Naive B cell (primary cell): Measurements from ENCODE around the gene CEMIP. TPM values are rescaled to one million over a fixed set of nuclear protein-coding genes. Genes with fewer than 3 reads are reported as not detected.

Experiments
- ATAC-seq, 2 donors: fragments of 150-1000 bp; cut with Tn5 transposase; 2 replicates each; pipeline ENCODE4 v1.10.0; 2021; ENCODE audit warnings: low read depth in 2 of 2, mild to moderate bottlenecking in 2 of 2, moderate library complexity in 2 of 2
- DNase-seq: peaks from one replicate; pipeline ENCODE4 v3.0.0; 2022
- H3K27ac Mint-ChIP-seq, 6 donors: one replicate each; pipeline ENCODE4 v1.8.0; 2020 to 2022; ENCODE audit warnings: mild to moderate bottlenecking in 6 of 6, mixed read lengths in 6 of 6, moderate library complexity in 5 of 6, inconsistent platforms in 2 of 6
- H3K27me3 Mint-ChIP-seq, 3 donors: one replicate each; pipeline ENCODE4 v1.8.0; 2021 to 2022; ENCODE audit warnings: mixed read lengths in 3 of 3, mild to moderate bottlenecking in 1 of 3
- H3K36me3 Mint-ChIP-seq, 2 donors: one replicate each; pipeline ENCODE4 v1.8.0; 2020 to 2022; ENCODE audit warnings: mixed read lengths in 2 of 2, inconsistent platforms in 1 of 2, mild to moderate bottlenecking in 1 of 2
- H3K4me1 Mint-ChIP-seq, 3 donors: one replicate each; pipeline ENCODE4 v1.8.0; 2020 to 2022; ENCODE audit warnings: mixed read lengths in 3 of 3, inconsistent platforms in 1 of 3, mild to moderate bottlenecking in 1 of 3, moderate library complexity in 1 of 3
- H3K4me3 Mint-ChIP-seq, 8 donors: one replicate each; pipeline ENCODE4 v1.8.0; 2020 to 2022; ENCODE audit warnings: mild to moderate bottlenecking in 8 of 8, mixed read lengths in 8 of 8, moderate library complexity in 8 of 8, inconsistent platforms in 2 of 8
- H3K9me3 Mint-ChIP-seq, 7 donors: one replicate each; pipeline ENCODE4 v1.8.0; 2020 to 2022; ENCODE audit warnings: mixed read lengths in 7 of 7, mild to moderate bottlenecking in 5 of 7, inconsistent platforms in 2 of 7, moderate library complexity in 1 of 7
- polyA plus RNA-seq, 6 donors: library from polyadenylated mRNA; unstranded; fragments of 300-500 nt; fragmentation: Illumina TruSeq; gene quantifications; one replicate each; pipeline ENCODE4 v1.2.3, GENCODE V29; 2021; ENCODE audit warnings: low read depth in 6 of 6

CEMIP gene
- polyA plus RNA-seq, 6 donors from 2014 or later = 0.03 to 0.12 (median 0.05) TPM; not detected in 3

DNA sequence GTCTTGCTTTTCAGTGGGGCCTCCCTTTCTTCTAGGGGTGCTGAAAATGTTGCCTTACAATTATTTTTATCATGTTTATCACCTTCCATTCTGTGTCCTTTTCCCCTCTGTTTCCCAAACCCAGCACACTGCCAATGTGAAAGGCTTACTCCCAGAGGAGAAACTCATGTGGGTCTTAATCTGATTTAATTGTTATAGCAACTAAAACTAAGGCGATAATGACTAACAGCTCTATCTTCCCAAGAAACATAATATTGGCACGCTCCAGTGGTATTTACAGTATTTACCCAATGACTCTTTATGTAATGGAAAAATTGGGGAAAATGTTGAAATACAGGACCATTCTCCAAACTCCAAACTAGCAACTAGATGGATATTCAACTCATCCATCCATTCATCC lies 152.0 kb downstream of the CEMIP start:
- Mint-ChIP-seq H3K4me1 (peaks cover 0 to 11% (median 0%) of the 10 kb centered on the region in 3 donors), H3K27me3 (no peaks in the 10 kb centered on the region), H3K36me3 (peaks cover 0 to 7% of the 10 kb centered on the region in 2 donors), H3K27ac (no peak overlapping the region), H3K4me3 (no peak overlapping the region), H3K9me3 (peaks cover 0 to 3% (median 0%) of the 10 kb centered on the region in 7 donors)
- ATAC-seq = no peak
- no peak for DNase-seq

DNA sequence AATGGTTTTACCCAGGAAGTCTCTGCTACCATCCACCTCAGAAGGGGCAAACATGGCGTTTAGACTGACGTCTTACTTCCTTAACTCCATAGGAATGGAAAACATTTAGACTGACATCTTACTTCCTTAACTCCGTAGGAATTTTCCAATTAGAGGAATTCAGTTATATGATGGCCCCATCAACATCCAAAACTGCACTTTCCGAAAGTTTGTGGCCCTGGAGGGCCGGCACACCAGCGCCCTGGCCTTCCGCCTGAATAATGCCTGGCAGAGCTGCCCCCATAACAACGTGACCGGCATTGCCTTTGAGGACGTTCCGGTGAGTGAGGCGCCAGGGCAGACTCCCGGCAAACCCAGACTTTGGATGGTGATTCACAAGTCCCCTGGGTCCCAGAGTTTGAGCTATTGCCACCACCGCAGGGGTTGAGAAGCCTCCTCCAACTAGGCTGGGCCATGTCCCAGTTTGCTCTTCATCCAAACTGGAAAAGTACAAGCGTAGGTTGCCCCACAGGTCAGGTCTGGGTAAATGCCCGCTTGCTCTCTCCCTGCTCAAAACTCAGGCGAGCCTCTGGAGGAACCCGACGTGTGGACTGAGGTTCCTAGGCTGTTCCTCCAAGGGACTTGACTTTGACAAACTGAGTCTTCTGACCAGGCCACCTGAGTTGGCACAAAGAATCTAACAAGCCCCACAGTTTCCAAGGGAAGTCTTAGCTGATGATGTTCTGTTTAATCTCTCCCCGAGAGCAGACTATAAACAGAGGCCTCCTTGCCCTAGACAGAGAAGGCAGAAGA lies 152.7 kb downstream of the CEMIP start:
- Mint-ChIP-seq H3K9me3 (peaks cover 0 to 3% (median 0%) of the 10 kb centered on the region in 7 donors), H3K4me1 (peaks cover 0 to 7% (median 0%) of the 10 kb centered on the region in 3 donors), H3K4me3 (no peak overlapping the region), H3K27me3 (no peaks in the 10 kb centered on the region), H3K27ac (no peak overlapping the region), H3K36me3 (peaks cover 7% of the 10 kb centered on the region in 2 donors)
- ATAC-seq (no peak), DNase-seq (no peak)

DNA sequence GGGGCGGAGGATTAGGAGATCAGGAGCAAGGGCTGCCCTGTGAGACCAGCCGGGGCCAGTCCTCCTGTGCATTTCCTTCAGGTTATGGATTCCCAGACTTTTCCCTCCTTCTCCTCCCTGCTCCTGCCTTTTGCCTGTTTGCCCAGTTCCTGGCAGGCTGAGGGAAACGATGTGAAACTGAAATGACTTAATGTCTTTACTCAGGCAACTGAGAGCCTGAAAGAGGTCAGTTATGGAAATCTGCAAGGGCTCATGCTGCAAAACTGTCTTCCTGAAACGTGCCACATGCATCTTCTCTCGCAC lies 153.3 kb downstream of the CEMIP start:
- no peak for DNase-seq
- Mint-ChIP-seq H3K4me1 (peaks cover 0 to 7% (median 0%) of the 10 kb centered on the region in 3 donors), H3K27ac (no peak overlapping the region), H3K9me3 (peaks cover 0 to 3% (median 0%) of the 10 kb centered on the region in 7 donors), H3K27me3 (no peaks in the 10 kb centered on the region), H3K36me3 (peaks cover 7 to 10% of the 10 kb centered on the region in 2 donors), H3K4me3 (peak overlapping the region in 1 of 8 donors; percentile 65)
- no peak for ATAC-seq

GRCh38 chr15:80932989-80933388 lies 153.8 kb downstream of the CEMIP start:
- Mint-ChIP-seq H3K27ac (no peak overlapping the region), H3K36me3 (peaks cover 7 to 12% of the 10 kb centered on the region in 2 donors), H3K9me3 (peaks cover 0 to 3% (median 0%) of the 10 kb centered on the region in 7 donors), H3K4me1 (peaks cover 0 to 7% (median 0%) of the 10 kb centered on the region in 3 donors), H3K4me3 (peak overlapping the region in 1 of 8 donors; percentile 65), H3K27me3 (no peaks in the 10 kb centered on the region)
- DNase-seq = no peak
- ATAC-seq = no peak

DNA sequence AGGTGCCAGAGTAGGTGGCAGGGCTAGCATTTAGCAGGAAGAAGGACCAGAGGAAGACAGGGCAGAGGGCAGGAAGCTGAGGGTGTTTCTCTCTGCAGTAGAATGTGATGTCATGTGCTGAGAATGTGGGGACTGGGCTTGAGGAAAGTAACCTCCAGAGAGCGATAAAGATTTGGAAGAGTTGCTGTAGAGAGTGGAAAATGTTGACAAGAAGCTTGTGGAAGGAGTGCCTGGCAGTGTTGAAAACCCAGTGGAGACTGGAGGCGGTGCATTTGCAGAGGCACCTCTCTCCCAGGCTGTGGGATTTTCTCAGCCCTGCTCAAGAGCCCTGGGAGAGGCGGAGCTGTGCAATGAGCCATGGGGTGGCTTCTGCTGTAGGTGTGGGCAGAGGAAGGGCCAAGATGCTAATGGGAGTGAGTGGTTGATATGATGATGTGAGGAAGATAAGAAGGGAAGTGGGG lies 155.6 kb downstream of the CEMIP start:
- Mint-ChIP-seq H3K36me3 (peaks cover 7 to 12% of the 10 kb centered on the region in 2 donors), H3K27ac (peak overlapping the region in 4 of 6 donors; percentile 6 to 91 (median 38)), H3K4me3 (no peak overlapping the region), H3K4me1 (peaks cover 0 to 7% (median 0%) of the 10 kb centered on the region in 3 donors), H3K27me3 (no peaks in the 10 kb centered on the region), H3K9me3 (peaks cover 0 to 3% (median 0%) of the 10 kb centered on the region in 7 donors)
- ATAC-seq (no peak), DNase-seq (no peak)

DNA sequence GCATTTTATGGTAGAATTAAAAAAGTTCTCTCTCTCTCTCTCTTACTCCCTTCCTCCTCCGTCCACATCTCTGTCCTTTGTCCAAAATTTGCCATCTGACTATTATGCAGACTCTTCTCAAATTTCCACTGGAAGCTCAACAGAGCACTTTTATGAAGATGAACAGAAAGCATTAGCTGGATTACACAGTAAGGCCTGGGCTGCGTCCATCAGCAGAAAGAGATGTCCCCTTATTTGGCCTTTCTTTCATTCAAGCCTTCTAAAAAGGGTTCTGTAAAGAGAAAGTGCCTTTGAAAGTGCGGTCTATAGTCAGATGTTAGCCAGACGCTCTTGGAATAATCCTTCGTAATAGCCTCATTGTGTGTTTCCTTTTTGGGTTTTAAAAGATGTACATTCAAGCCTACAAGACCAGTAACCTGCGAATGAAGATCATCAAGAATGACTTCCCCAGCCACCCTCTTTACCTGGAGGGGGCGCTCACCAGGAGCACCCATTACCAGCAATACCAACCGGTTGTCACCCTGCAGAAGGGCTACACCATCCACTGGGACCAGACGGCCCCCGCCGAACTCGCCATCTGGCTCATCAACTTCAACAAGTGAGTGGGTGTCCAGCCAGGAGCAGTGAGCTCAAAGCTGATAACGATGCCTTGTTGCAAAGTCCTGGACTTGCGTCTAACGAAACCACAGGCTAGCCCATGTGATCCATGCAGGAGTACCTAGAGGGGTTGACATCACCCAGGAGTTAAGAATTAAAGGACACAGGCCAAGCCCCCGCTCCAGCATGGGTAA lies 157.3 kb downstream of the CEMIP start:
- no peak overlapping the region for H3K4me3 Mint-ChIP-seq
- no peaks in the 10 kb centered on the region for H3K27me3 Mint-ChIP-seq
- ATAC-seq (no peak), DNase-seq (no peak)
- H3K36me3 Mint-ChIP-seq = peaks cover 14 to 19% of the 10 kb centered on the region in 2 donors
- H3K4me1 Mint-ChIP-seq = peaks cover 0 to 7% (median 0%) of the 10 kb centered on the region in 3 donors
- no peaks in the 10 kb centered on the region for H3K9me3 Mint-ChIP-seq
- H3K27ac Mint-ChIP-seq = peak overlapping the region in 1 of 6 donors; percentile 14

DNA sequence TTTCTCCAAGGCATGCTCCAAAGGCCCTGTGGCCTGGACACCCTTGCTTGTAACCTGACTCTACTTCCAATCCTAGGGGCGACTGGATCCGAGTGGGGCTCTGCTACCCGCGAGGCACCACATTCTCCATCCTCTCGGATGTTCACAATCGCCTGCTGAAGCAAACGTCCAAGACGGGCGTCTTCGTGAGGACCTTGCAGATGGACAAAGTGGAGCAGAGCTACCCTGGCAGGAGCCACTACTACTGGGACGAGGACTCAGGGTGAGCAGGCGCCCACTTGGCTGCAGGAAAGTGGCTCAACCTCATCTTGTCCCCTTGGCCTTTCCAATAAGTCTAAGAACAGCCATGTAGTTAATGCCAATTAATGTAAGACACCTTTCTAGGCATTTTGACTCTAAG lies 158.5 kb downstream of the CEMIP start:
- DNase-seq (no peak), ATAC-seq (no peak)
- Mint-ChIP-seq H3K36me3 (peaks cover 18 to 24% of the 10 kb centered on the region in 2 donors), H3K27ac (no peak overlapping the region), H3K27me3 (no peaks in the 10 kb centered on the region), H3K4me3 (no peak overlapping the region), H3K4me1 (peaks cover 0 to 7% (median 0%) of the 10 kb centered on the region in 3 donors), H3K9me3 (no peaks in the 10 kb centered on the region)

GRCh38 chr15:80939216-80939615 lies 160.0 kb downstream of the CEMIP start:
- H3K4me3 Mint-ChIP-seq = peak overlapping the region in 1 of 8 donors; percentile 4
- peaks cover 26 to 34% of the 10 kb centered on the region in 2 donors for H3K36me3 Mint-ChIP-seq
- no peak for DNase-seq
- no peak for ATAC-seq
- H3K4me1 Mint-ChIP-seq = peaks cover 0 to 7% (median 0%) of the 10 kb centered on the region in 3 donors
- H3K9me3 Mint-ChIP-seq = no peaks in the 10 kb centered on the region
- H3K27ac Mint-ChIP-seq = no peak overlapping the region
- H3K27me3 Mint-ChIP-seq = no peaks in the 10 kb centered on the region

- Mint-ChIP-seq H3K4me1 (peaks cover 1% of the 10 kb centered on the region in 3 donors), H3K27ac (no peak overlapping the region), H3K36me3 (peaks cover 26 to 27% of the 10 kb centered on the region in 2 donors), H3K4me3 (no peak overlapping the region), H3K27me3 (no peaks in the 10 kb centered on the region), H3K9me3 (no peaks in the 10 kb centered on the region)
- ATAC-seq (no peak), DNase-seq (no peak)
Measured at GRCh38 chr15:80940331-80940730, 161.2 kb downstream of the CEMIP start.

- no peak for DNase-seq
- peaks cover 6 to 7% (median 7%) of the 10 kb centered on the region in 3 donors for H3K4me1 Mint-ChIP-seq
- H3K27ac Mint-ChIP-seq = no peak overlapping the region
- peaks cover 26 to 27% of the 10 kb centered on the region in 2 donors for H3K36me3 Mint-ChIP-seq
- no peak overlapping the region for H3K4me3 Mint-ChIP-seq
- ATAC-seq = no peak
- H3K9me3 Mint-ChIP-seq = no peaks in the 10 kb centered on the region
- no peaks in the 10 kb centered on the region for H3K27me3 Mint-ChIP-seq
Measured at GRCh38 chr15:80940851-80941250, 161.7 kb downstream of the CEMIP start.

DNA sequence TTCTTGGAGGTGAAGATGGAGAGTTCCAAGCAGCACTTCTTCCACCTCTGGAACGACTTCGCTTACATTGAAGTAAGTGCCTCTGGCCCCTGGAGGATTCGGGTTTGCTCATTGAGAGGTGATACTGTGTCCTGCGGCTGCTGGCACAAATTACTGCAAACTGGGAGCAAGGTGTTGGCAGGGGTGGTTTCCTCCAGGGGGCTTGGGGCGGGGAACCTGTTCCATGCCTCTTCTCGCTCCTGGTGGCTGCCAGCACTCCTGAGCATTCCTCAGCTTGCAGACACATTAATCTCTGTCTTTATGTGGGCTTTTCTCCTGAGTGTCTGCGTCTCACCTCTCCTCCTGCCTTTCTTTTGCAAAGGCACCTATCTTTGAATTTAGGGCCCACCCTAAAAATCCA lies 163.1 kb downstream of the CEMIP start:
- ATAC-seq = no peak
- no peak for DNase-seq
- H3K4me1 Mint-ChIP-seq = peaks cover 13 to 15% (median 14%) of the 10 kb centered on the region in 3 donors
- no peak overlapping the region for H3K27ac Mint-ChIP-seq
- H3K36me3 Mint-ChIP-seq = peaks cover 20 to 31% of the 10 kb centered on the region in 2 donors
- H3K9me3 Mint-ChIP-seq = no peaks in the 10 kb centered on the region
- no peak overlapping the region for H3K4me3 Mint-ChIP-seq
- H3K27me3 Mint-ChIP-seq = no peaks in the 10 kb centered on the region

DNA sequence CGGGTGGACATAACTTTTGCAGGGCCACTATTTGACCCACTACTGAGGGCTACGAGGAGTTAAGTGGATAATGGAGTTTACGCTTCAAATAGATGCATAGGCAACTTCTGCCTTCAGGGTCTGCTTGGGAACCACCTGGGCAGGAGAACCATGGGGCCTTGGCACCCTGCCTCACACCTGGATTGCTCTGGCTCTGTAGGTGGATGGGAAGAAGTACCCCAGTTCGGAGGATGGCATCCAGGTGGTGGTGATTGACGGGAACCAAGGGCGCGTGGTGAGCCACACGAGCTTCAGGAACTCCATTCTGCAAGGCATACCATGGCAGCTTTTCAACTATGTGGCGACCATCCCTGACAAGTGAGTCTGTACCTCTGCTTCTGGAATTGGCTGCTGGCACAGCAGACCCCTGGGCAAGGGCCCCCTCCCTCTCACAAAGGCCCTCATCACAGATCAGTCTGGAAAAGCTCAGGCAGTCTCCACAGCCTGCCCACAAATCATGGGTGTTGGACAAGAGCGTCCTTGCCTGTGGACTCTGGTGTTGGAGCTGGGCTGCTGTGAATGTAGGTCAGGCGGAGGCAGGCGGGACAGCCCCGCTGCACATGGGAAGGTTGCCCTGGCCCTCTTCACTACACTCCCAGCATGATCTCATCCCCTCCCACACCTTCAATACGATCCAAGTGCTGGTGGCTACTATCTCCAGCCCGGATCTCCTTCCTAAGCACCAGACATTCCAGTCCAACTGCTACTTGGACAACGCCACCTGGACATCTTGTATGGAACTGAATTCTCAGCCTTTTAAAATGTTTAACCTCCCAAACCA lies 163.8 kb downstream of the CEMIP start:
- Mint-ChIP-seq H3K4me1 (peaks cover 13 to 15% (median 14%) of the 10 kb centered on the region in 3 donors), H3K27ac (no peak overlapping the region), H3K27me3 (no peaks in the 10 kb centered on the region), H3K9me3 (no peaks in the 10 kb centered on the region), H3K4me3 (peak overlapping the region in 1 of 8 donors; percentile 42), H3K36me3 (peaks cover 23 to 37% of the 10 kb centered on the region in 2 donors)
- DNase-seq = no peak
- no peak for ATAC-seq

- Mint-ChIP-seq H3K36me3 (peaks cover 32 to 51% of the 10 kb centered on the region in 2 donors), H3K4me3 (peak overlapping the region in 1 of 8 donors; percentile 44), H3K4me1 (peaks cover 13 to 15% (median 14%) of the 10 kb centered on the region in 3 donors), H3K9me3 (no peaks in the 10 kb centered on the region), H3K27ac (no peak overlapping the region), H3K27me3 (no peaks in the 10 kb centered on the region)
- DNase-seq = no peak
- no peak for ATAC-seq
Measured at GRCh38 chr15:80944818-80945217, 165.6 kb downstream of the CEMIP start.
